A673 (cell line): ENCODE measurements around the gene MON2. TPM values are rescaled to one million over a fixed set of nuclear protein-coding genes. Genes with fewer than 3 reads are reported as not detected.

ENCODE experiments used
- BruUV-seq: library from RNA; stranded (reverse); fragments of 400-500 nt; replicated peaks from 2 replicates; lab custom pipeline; 2021; lab: Mats Ljungman, UMichigan
- CTCF ChIA-PET: fragments of 300-600 bp; sonication (Branson Sonifier 250); formaldehyde crosslinking; loops from one replicate; lab custom pipeline; 2022; ENCODE audit warnings: antibody characterized with exemption; lab: Charles Lee
- POLR2A ChIA-PET: fragments of 300-600 bp; sonication (Branson Sonifier 250); formaldehyde crosslinking; loops from one replicate; lab custom pipeline; 2022; ENCODE audit warnings: antibody characterized with exemption; ENCODE audit not compliant: low non-redundant PET; lab: Charles Lee
- DNase-seq: peaks from one replicate; pipeline ENCODE4 v3.0.0-alpha.2; 2015; ENCODE audit warnings: low spot score
- H3K27ac ChIP-seq: fragments of 200-600 bp; sonication (generic); 2 replicates; pipeline ENCODE4 v1.5.1; 2016; ENCODE audit warnings: mixed run types, low read depth, mild to moderate bottlenecking, mixed read lengths, antibody characterized with exemption, low read length; ENCODE audit not compliant: poor library complexity, severe bottlenecking
- H3K27me3 ChIP-seq: fragments of 200-600 bp; sonication (generic); replicated peaks from 2 replicates; pipeline ENCODE4 v1.6.1; 2017; ENCODE audit warnings: mixed run types, low read depth, mild to moderate bottlenecking, mixed read lengths, antibody characterized with exemption, low read length; ENCODE audit not compliant: insufficient read depth, poor library complexity
- H3K36me3 ChIP-seq: fragments of 200-600 bp; sonication (generic); 2 replicates; pipeline ENCODE4 v1.6.1; 2016; ENCODE audit warnings: mixed run types, mild to moderate bottlenecking, mixed read lengths, antibody characterized with exemption, low read length; ENCODE audit not compliant: insufficient read depth, poor library complexity, severe bottlenecking
- H3K4me1 ChIP-seq: fragments of 200-600 bp; sonication (generic); 2 replicates; pipeline ENCODE4 v1.6.1; 2017; ENCODE audit warnings: mixed run types, mild to moderate bottlenecking, mixed read lengths, antibody characterized with exemption, low read length; ENCODE audit not compliant: insufficient read depth, poor library complexity, severe bottlenecking
- H3K4me3 ChIP-seq: fragments of 200-600 bp; sonication (generic); 2 replicates; pipeline ENCODE4 v1.5.1; 2016; ENCODE audit warnings: low read depth, mixed run types, mild to moderate bottlenecking, mixed read lengths, low read length; ENCODE audit not compliant: poor library complexity, severe bottlenecking
- H3K9me3 ChIP-seq: fragments of 200-600 bp; sonication (generic); 2 replicates; pipeline ENCODE4 v1.6.1; 2016; ENCODE audit warnings: mixed run types, low read depth, mild to moderate bottlenecking, mixed read lengths, antibody characterized with exemption, low read length; ENCODE audit not compliant: poor library complexity, severe bottlenecking
- EZH2 ChIP-seq: fragments of 200-600 bp; sonication (generic); IDR thresholded peaks from 2 replicates; pipeline ENCODE4 v1.6.1; 2017; ENCODE audit warnings: borderline replicate concordance, low read depth, mild to moderate bottlenecking, mixed read lengths, antibody characterized with exemption, low read length; ENCODE audit not compliant: poor library complexity, severe bottlenecking
- intact Hi-C: fragments of 100-400 bp; cut with micrococcal nuclease; formaldehyde crosslinking; loops from one replicate; pipeline ENCODE4 v1.10.0; 2022; ENCODE audit not compliant: unreplicated experiment
- total RNA-seq: library from RNA; stranded (reverse); gene quantifications from 2 replicates; pipeline ENCODE4 v1.2.3, GENCODE V29; 2021
- TF ChIP-seq, protein P1 (sequence below): fragments of 300-800, 200-600 bp; sonication (generic); conservative IDR thresholded peaks from 2 replicates; pipeline ENCODE4 v1.5.1; 2017; ENCODE audit warnings: low read depth, mild to moderate bottlenecking, antibody characterized with exemption, low read length, moderate library complexity, mixed read lengths

The MON2 gene
- total RNA-seq, 1 experiment from 2014 or later, result 36.0 TPM

DNA sequence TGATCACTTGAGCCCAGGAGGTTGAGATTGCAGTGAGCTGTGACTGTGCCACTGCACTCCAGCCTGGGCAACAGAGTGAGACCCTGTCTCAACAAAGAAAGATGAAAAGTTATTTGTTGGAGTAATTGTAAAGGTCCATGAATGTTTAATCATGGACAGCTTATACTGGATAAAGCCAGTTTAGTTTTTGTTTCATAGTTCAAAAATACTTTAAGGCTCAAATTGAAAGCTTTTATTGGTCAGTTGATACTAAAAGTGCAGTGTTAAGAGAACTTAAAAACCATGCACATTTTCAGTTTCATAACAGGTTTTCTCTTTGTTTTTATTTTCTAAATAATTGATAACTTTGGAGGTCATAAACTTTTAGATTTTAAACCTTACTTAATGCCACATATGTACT is 108.4 kb downstream of the MON2 start:
- POLR2A ChIA-PET, result interaction anchor here (0.6 kb wide), 1 partner anchor 1892 kb away, joined by 3 read pairs; no protein-coding TSS in a partner anchor
- Histone ChIP-seq H3K9me3 (no peaks in the 10 kb centered on the region), H3K4me3 (no peak overlapping the region), H3K27ac (no peak overlapping the region), H3K27me3 (no peaks in the 10 kb centered on the region), H3K36me3 (no peaks in the 10 kb centered on the region), H3K4me1 (no peaks in the 10 kb centered on the region)
- intact Hi-C loops, result no loop called here
- TF ChIP-seq EZH2, result no peak
- TF ChIP-seq, protein P1, sequence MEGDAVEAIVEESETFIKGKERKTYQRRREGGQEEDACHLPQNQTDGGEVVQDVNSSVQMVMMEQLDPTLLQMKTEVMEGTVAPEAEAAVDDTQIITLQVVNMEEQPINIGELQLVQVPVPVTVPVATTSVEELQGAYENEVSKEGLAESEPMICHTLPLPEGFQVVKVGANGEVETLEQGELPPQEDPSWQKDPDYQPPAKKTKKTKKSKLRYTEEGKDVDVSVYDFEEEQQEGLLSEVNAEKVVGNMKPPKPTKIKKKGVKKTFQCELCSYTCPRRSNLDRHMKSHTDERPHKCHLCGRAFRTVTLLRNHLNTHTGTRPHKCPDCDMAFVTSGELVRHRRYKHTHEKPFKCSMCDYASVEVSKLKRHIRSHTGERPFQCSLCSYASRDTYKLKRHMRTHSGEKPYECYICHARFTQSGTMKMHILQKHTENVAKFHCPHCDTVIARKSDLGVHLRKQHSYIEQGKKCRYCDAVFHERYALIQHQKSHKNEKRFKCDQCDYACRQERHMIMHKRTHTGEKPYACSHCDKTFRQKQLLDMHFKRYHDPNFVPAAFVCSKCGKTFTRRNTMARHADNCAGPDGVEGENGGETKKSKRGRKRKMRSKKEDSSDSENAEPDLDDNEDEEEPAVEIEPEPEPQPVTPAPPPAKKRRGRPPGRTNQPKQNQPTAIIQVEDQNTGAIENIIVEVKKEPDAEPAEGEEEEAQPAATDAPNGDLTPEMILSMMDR, result no peak
- no TSS peak for BruUV-seq
- DNase-seq, result no peak
- CTCF ChIA-PET, result no interaction called here

DNA sequence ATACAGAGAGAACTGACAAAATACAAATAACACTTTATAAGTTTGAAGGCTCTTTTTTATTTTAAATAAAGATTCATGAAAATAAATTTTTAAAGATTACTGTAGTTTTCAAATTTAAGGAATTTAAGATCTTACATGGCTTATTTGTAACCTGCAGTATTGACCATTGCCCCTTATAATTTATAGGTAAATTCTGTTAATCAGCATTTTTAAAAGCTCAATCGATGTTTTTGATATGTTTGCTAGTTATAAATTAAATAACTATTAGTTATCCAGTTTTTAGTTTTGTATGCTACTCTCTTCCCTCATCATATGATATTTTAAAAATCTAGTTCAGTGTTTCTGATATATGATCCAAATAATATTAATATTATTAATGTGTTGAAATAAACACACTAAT is 109.9 kb downstream of the MON2 start:
- no peak for DNase-seq
- Histone ChIP-seq H3K27me3 (no peaks in the 10 kb centered on the region), H3K36me3 (no peaks in the 10 kb centered on the region), H3K9me3 (no peaks in the 10 kb centered on the region), H3K4me3 (no peak overlapping the region), H3K4me1 (no peaks in the 10 kb centered on the region), H3K27ac (no peak overlapping the region)
- no peak for TF ChIP-seq EZH2
- TF ChIP-seq, protein P1, result no peak
- intact Hi-C loops, result no loop called here
- ChIA-PET CTCF (no interaction called here), POLR2A (no interaction called here)
- BruUV-seq, result no TSS peak

DNA sequence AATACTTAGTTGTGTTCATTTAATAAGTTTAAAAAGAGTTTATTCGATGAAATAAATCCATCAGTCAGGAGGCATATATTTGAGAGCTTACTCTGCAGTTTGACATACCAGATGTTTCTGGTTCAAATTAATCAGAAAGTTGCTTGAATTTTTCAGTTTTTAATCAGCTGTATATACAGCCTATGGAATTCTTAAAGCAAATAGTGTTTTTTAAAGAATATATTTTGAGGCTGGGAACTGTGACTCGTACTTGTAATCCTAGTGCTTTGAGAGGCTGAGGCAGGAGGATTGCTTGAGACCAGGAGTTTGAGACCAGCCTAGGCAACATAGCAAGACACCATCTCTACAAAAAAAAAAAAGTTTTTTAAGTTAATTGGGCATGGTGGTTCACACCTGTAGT is 112.1 kb downstream of the MON2 start:
- H3K4me3 ChIP-seq, result no peak overlapping the region
- no peak for DNase-seq
- H3K9me3 ChIP-seq, result no peaks in the 10 kb centered on the region
- H3K36me3 ChIP-seq, result no peaks in the 10 kb centered on the region
- H3K27me3 ChIP-seq, result no peaks in the 10 kb centered on the region
- no peak overlapping the region for H3K27ac ChIP-seq
- no peaks in the 10 kb centered on the region for H3K4me1 ChIP-seq
- ChIA-PET CTCF (no interaction called here), POLR2A (no interaction called here)
- TF ChIP-seq EZH2, result no peak
- TF ChIP-seq, protein P1, result no peak
- intact Hi-C loops, result no loop called here
- no TSS peak for BruUV-seq
